ENCODE measurements around the gene MID2.

DNA sequence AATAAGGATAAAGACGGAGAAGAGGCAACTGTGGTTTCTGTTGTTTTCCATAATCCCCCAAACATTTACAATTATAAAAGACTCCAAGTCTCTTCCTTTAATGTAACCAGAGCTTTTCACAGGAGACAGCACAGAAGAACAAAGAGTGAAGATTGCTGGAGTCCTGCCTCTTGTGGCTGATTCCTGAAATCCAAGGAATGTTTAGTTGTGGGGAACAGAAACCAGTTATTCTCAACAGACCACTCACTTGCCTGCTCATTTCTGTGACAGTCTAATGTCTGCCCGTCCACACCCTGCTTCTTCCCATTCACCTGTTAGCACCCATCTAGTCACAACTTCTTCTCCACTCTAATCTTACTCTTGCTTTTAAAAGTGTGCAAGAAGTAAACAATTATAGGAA lies 144.4 kb downstream of the MID2 start:
- TF ChIP-seq POLR2A (IDR thresholded peaks at IDR 0.05; ENCODE audit: borderline replicate concordance, extremely low read depth, insufficient read depth, insufficient read length) (no peak), POLR2AphosphoS5 (IDR thresholded peaks at IDR 0.05; ENCODE audit: low read depth, low read length) (no peak), CEBPB (IDR thresholded peaks at IDR 0.05; ENCODE audit: low read depth) (no peak), ELF1 (IDR thresholded peaks at IDR 0.05; ENCODE audit: borderline replicate concordance, low read depth) (no peak), SIN3A (IDR thresholded peaks at IDR 0.05; ENCODE audit: low read depth) (no peak), ZFX (IDR thresholded peaks at IDR 0.05) (no peak), EZH2phosphoT487 (IDR thresholded peaks at IDR 0.05; ENCODE audit: borderline replicate concordance) (no peak), EZH2 (IDR thresholded peaks at IDR 0.05) (no peak), RAD21 (IDR thresholded peaks at IDR 0.05; ENCODE audit: low read depth) (no peak), SP1 (IDR thresholded peaks at IDR 0.05; ENCODE audit: low read depth) (no peak)
- TF ChIP-seq, protein P1, sequence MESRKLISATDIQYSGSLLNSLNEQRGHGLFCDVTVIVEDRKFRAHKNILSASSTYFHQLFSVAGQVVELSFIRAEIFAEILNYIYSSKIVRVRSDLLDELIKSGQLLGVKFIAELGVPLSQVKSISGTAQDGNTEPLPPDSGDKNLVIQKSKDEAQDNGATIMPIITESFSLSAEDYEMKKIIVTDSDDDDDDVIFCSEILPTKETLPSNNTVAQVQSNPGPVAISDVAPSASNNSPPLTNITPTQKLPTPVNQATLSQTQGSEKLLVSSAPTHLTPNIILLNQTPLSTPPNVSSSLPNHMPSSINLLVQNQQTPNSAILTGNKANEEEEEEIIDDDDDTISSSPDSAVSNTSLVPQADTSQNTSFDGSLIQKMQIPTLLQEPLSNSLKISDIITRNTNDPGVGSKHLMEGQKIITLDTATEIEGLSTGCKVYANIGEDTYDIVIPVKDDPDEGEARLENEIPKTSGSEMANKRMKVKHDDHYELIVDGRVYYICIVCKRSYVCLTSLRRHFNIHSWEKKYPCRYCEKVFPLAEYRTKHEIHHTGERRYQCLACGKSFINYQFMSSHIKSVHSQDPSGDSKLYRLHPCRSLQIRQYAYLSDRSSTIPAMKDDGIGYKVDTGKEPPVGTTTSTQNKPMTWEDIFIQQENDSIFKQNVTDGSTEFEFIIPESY (IDR thresholded peaks at IDR 0.05; ENCODE audit: extremely low read depth, insufficient replicate concordance, low read length), result no peak
- TF ChIP-seq, protein P2, sequence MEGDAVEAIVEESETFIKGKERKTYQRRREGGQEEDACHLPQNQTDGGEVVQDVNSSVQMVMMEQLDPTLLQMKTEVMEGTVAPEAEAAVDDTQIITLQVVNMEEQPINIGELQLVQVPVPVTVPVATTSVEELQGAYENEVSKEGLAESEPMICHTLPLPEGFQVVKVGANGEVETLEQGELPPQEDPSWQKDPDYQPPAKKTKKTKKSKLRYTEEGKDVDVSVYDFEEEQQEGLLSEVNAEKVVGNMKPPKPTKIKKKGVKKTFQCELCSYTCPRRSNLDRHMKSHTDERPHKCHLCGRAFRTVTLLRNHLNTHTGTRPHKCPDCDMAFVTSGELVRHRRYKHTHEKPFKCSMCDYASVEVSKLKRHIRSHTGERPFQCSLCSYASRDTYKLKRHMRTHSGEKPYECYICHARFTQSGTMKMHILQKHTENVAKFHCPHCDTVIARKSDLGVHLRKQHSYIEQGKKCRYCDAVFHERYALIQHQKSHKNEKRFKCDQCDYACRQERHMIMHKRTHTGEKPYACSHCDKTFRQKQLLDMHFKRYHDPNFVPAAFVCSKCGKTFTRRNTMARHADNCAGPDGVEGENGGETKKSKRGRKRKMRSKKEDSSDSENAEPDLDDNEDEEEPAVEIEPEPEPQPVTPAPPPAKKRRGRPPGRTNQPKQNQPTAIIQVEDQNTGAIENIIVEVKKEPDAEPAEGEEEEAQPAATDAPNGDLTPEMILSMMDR (IDR thresholded peaks at IDR 0.05 in 2 of 3, conservative IDR thresholded peaks at IDR 0.05 in 1 of 3; ENCODE audit: borderline replicate concordance in 1 of 3, insufficient read depth in 1 of 3, low read depth in 2 of 3, low read length in 2 of 3), result 0 out of 6 replicates have a peak, but pooled peaks of 1 of the 3 experiments have one; percentile 9
- TF ChIP-seq, protein P3, sequence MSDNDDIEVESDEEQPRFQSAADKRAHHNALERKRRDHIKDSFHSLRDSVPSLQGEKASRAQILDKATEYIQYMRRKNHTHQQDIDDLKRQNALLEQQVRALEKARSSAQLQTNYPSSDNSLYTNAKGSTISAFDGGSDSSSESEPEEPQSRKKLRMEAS (IDR thresholded peaks at IDR 0.05), result no peak
- TF ChIP-seq, protein P4, sequence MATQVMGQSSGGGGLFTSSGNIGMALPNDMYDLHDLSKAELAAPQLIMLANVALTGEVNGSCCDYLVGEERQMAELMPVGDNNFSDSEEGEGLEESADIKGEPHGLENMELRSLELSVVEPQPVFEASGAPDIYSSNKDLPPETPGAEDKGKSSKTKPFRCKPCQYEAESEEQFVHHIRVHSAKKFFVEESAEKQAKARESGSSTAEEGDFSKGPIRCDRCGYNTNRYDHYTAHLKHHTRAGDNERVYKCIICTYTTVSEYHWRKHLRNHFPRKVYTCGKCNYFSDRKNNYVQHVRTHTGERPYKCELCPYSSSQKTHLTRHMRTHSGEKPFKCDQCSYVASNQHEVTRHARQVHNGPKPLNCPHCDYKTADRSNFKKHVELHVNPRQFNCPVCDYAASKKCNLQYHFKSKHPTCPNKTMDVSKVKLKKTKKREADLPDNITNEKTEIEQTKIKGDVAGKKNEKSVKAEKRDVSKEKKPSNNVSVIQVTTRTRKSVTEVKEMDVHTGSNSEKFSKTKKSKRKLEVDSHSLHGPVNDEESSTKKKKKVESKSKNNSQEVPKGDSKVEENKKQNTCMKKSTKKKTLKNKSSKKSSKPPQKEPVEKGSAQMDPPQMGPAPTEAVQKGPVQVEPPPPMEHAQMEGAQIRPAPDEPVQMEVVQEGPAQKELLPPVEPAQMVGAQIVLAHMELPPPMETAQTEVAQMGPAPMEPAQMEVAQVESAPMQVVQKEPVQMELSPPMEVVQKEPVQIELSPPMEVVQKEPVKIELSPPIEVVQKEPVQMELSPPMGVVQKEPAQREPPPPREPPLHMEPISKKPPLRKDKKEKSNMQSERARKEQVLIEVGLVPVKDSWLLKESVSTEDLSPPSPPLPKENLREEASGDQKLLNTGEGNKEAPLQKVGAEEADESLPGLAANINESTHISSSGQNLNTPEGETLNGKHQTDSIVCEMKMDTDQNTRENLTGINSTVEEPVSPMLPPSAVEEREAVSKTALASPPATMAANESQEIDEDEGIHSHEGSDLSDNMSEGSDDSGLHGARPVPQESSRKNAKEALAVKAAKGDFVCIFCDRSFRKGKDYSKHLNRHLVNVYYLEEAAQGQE (IDR thresholded peaks at IDR 0.05; ENCODE audit: low read depth), result no peak

All from HCT116 (cell line).